Measurements from ENCODE around the gene LILRA5.
"Not testable (repeated sequence)": the region's sequence is repeated elsewhere in the genome, so short reads cannot be mapped to it uniquely, and the experiment has no call there.

The LILRA5 gene

GRCh38 chr19:54312436-54313377, at the start of gene LILRA5:
TSS of gene LILRA5 (minus strand) at chr19:54313166. CDS start at chr19:54313019, 147 bp downstream.
- DNase-seq = peak; percentile 70

- DNase-seq = peak; percentile 39
These were observed 48.9 kb upstream of the LILRA5 start for GRCh38 chr19:54361680-54362422.

- DNase-seq = not testable (repeated sequence)
These were observed 46.3 kb upstream of the LILRA5 start for GRCh38 chr19:54359149-54359820.

GRCh38 chr19:54357381-54357780, 44.4 kb upstream of the LILRA5 start:
- no peak for DNase-seq

- no peak for DNase-seq
These were observed 43.6 kb upstream of the LILRA5 start for GRCh38 chr19:54356444-54357056.

GRCh38 chr19:54355675-54356074, 42.7 kb upstream of the LILRA5 start:
- no peak for DNase-seq

- DNase-seq = no peak
These were observed 41.8 kb upstream of the LILRA5 start for GRCh38 chr19:54354761-54355160.

- no peak for DNase-seq
These were observed 39.6 kb upstream of the LILRA5 start for GRCh38 chr19:54352546-54352945.

GRCh38 chr19:54352041-54352440, 39.1 kb upstream of the LILRA5 start:
- no peak for DNase-seq

GRCh38 chr19:54351474-54351873, 38.5 kb upstream of the LILRA5 start:
- DNase-seq = no peak

- no peak for DNase-seq
These were observed 33.0 kb upstream of the LILRA5 start for GRCh38 chr19:54345938-54346386.

- DNase-seq = no peak
These were observed 30.9 kb upstream of the LILRA5 start for GRCh38 chr19:54343868-54344267.

- no peak for DNase-seq
These were observed 28.3 kb upstream of the LILRA5 start for GRCh38 chr19:54341295-54341694.

- DNase-seq = peak; percentile 53
These were observed 26.8 kb upstream of the LILRA5 start for GRCh38 chr19:54339646-54340358.

GRCh38 chr19:54338521-54338920, 25.6 kb upstream of the LILRA5 start:
- no peak for DNase-seq

GRCh38 chr19:54337858-54338230, 24.9 kb upstream of the LILRA5 start:
- DNase-seq = no peak

GRCh38 chr19:54336893-54337857, 24.2 kb upstream of the LILRA5 start:
- DNase-seq = no peak

- DNase-seq = no peak
These were observed 23.3 kb upstream of the LILRA5 start for GRCh38 chr19:54335979-54336892.

GRCh38 chr19:54335164-54335563, 22.2 kb upstream of the LILRA5 start:
- peak; percentile 88 for DNase-seq

All from OCI-M1 (cell line).